Activated T-cell treated with anti-CD3 and anti-CD28 coated beads, Interleukin-2, amount 50 U/mL, for 72 hours (primary cell): ENCODE results near the gene FKBP8. TPM values are rescaled to one million over a fixed set of nuclear protein-coding genes. Genes with fewer than 3 reads are reported as not detected.

Experiments
- ATAC-seq, 2 donors: fragments of 150-1000 bp; cut with Tn5 transposase; replicated peaks in 1 of 2; 2 replicates each; pipeline ENCODE4 v1.10.0; 2021; ENCODE audit warnings: moderate library complexity in 2 of 2, mild to moderate bottlenecking in 1 of 2
- DNase-seq, 2 donors: peaks; one replicate each; pipeline ENCODE4 v3.0.0; 2021 to 2022; ENCODE audit warnings: mixed read lengths in 1 of 2
- H3K27ac Mint-ChIP-seq: one replicate; pipeline ENCODE4 v1.8.0; 2022; ENCODE audit warnings: mild to moderate bottlenecking, moderate library complexity, mixed read lengths
- H3K27me3 Mint-ChIP-seq: one replicate; pipeline ENCODE4 v1.8.0; 2022; ENCODE audit warnings: low read depth, mixed read lengths
- H3K36me3 Mint-ChIP-seq, 2 donors: one replicate each; pipeline ENCODE4 v1.8.0; 2022; ENCODE audit warnings: mixed read lengths in 2 of 2, mild to moderate bottlenecking in 1 of 2; ENCODE audit not compliant: insufficient read depth in 2 of 2
- H3K4me1 Mint-ChIP-seq: one replicate; pipeline ENCODE4 v1.8.0; 2022; ENCODE audit warnings: low read depth, mixed read lengths
- H3K4me3 Mint-ChIP-seq, 2 donors: one replicate each; pipeline ENCODE4 v1.8.0; 2022; ENCODE audit warnings: mild to moderate bottlenecking in 2 of 2, mixed read lengths in 2 of 2, moderate library complexity in 2 of 2
- H3K9me3 Mint-ChIP-seq, 2 donors: one replicate each; pipeline ENCODE4 v1.8.0; 2022; ENCODE audit warnings: mixed read lengths in 2 of 2
- total RNA-seq, 2 donors: library from RNA; stranded (reverse); gene quantifications; one replicate each; pipeline ENCODE4 v1.2.3, GENCODE V29; 2022

FKBP8 gene
- total RNA-seq, 2 donors from 2014 or later: 223 to 239 TPM

- no peaks in the 10 kb centered on the region for H3K36me3 Mint-ChIP-seq
- ATAC-seq: no peak
- no peak for DNase-seq
- peaks cover 46% of the 10 kb centered on the region for H3K4me1 Mint-ChIP-seq
- no peaks in the 10 kb centered on the region for H3K9me3 Mint-ChIP-seq
- H3K27me3 Mint-ChIP-seq: no peaks in the 10 kb centered on the region
- no peak overlapping the region for H3K27ac Mint-ChIP-seq
- H3K4me3 Mint-ChIP-seq: no peak overlapping the region
Observed at GRCh38 chr19:18489627-18490184, 53.7 kb downstream of the FKBP8 start.

GRCh38 chr19:18488838-18489626 lies 54.3 kb downstream of the FKBP8 start:
- peaks cover 46% of the 10 kb centered on the region for H3K4me1 Mint-ChIP-seq
- no peak for DNase-seq

GRCh38 chr19:18488403-18488723 lies 55.0 kb downstream of the FKBP8 start:
- H3K27me3 Mint-ChIP-seq: no peaks in the 10 kb centered on the region
- ATAC-seq: peak in 1 of 2 donors; percentile 28
- no peaks in the 10 kb centered on the region for H3K36me3 Mint-ChIP-seq
- H3K4me1 Mint-ChIP-seq: peaks cover 43% of the 10 kb centered on the region
- no peak for DNase-seq
- no peak overlapping the region for H3K27ac Mint-ChIP-seq
- no peaks in the 10 kb centered on the region for H3K9me3 Mint-ChIP-seq
- no peak overlapping the region for H3K4me3 Mint-ChIP-seq

More at GRCh38 chr19:18488838-18489626, 54.3 kb downstream of the FKBP8 start:
- H3K27me3 Mint-ChIP-seq: no peaks in the 10 kb centered on the region
- no peak overlapping the region for H3K27ac Mint-ChIP-seq
- no peaks in the 10 kb centered on the region for H3K36me3 Mint-ChIP-seq
- no peaks in the 10 kb centered on the region for H3K9me3 Mint-ChIP-seq
- no peak for ATAC-seq
- H3K4me3 Mint-ChIP-seq: no peak overlapping the region

- Mint-ChIP-seq H3K27me3 (no peaks in the 10 kb centered on the region), H3K4me3 (no peak overlapping the region), H3K4me1 (peaks cover 47% of the 10 kb centered on the region), H3K27ac (no peak overlapping the region), H3K36me3 (no peaks in the 10 kb centered on the region), H3K9me3 (no peaks in the 10 kb centered on the region)
- ATAC-seq (no peak), DNase-seq (no peak)
Observed at GRCh38 chr19:18487576-18488402, 55.6 kb downstream of the FKBP8 start.

GRCh38 chr19:18486746-18487145 lies 56.6 kb downstream of the FKBP8 start:
- Mint-ChIP-seq H3K36me3 (no peaks in the 10 kb centered on the region), H3K27me3 (no peaks in the 10 kb centered on the region), H3K27ac (peak overlapping the region; percentile 14), H3K4me1 (peaks cover 58% of the 10 kb centered on the region), H3K9me3 (no peaks in the 10 kb centered on the region), H3K4me3 (peak overlapping the region; percentile 62 to 68)
- ATAC-seq (peak in 1 of 2 donors; percentile 2), DNase-seq (no peak)

- Mint-ChIP-seq H3K9me3 (no peaks in the 10 kb centered on the region), H3K27me3 (no peaks in the 10 kb centered on the region), H3K4me3 (peak overlapping the region in 1 of 2 donors; percentile 36), H3K27ac (peak overlapping the region; percentile 20), H3K4me1 (peaks cover 74% of the 10 kb centered on the region), H3K36me3 (no peaks in the 10 kb centered on the region)
- DNase-seq (no peak), ATAC-seq (no peak)
Observed at GRCh38 chr19:18484992-18485391, 58.4 kb downstream of the FKBP8 start.

- ATAC-seq (no peak), DNase-seq (no peak)
- Mint-ChIP-seq H3K9me3 (no peaks in the 10 kb centered on the region), H3K27ac (peak overlapping the region; percentile 80), H3K4me3 (peak overlapping the region; percentile 34 to 67), H3K4me1 (peaks cover 88% of the 10 kb centered on the region), H3K36me3 (no peaks in the 10 kb centered on the region), H3K27me3 (no peaks in the 10 kb centered on the region)
Observed at GRCh38 chr19:18483119-18483890, 60.1 kb downstream of the FKBP8 start.

Other genes with a start within 250 kb of the FKBP8 start
- 100 to 1,000 TPM; 178 to 250 TPM for gene LSM4, start 220.5 kb downstream of the FKBP8 start, total RNA-seq
- gene PGPEP1, start 203.0 kb downstream of the FKBP8 start, total RNA-seq: 10 to 100 TPM; 55.5 to 58.0 TPM
- gene GDF15, start 157.4 kb downstream of the FKBP8 start, total RNA-seq: under 1 TPM in 1 of 2 donors, not detected in 1; 0.60 TPM
- not detected for gene LRRC25, start 146.0 kb downstream of the FKBP8 start, total RNA-seq
- 10 to 100 TPM; 46.8 to 48.1 TPM for gene SSBP4, start 124.2 kb downstream of the FKBP8 start, total RNA-seq
- 10 to 100 TPM; 20.5 to 24.8 TPM for gene ISYNA1, start 105.4 kb downstream of the FKBP8 start, total RNA-seq
- gene ELL, start 21.5 kb downstream of the FKBP8 start, total RNA-seq: 10 to 100 TPM; 25.9 to 32.3 TPM
- gene KXD1, start 14.3 kb upstream of the FKBP8 start, total RNA-seq: 100 to 1,000 TPM; 127 to 139 TPM
- gene UBA52, start 28.3 kb upstream of the FKBP8 start, total RNA-seq: 1,000 to 10,000 TPM; 1,602 TPM
- gene REX1BD, start 45.2 kb upstream of the FKBP8 start, total RNA-seq: 10 to 100 TPM; 46.2 to 59.5 TPM
- not detected for gene CRLF1, start 63.2 kb upstream of the FKBP8 start, total RNA-seq
- gene TMEM59L, start 69.3 kb upstream of the FKBP8 start, total RNA-seq: 1 to 10 TPM in 1 of 2 donors, under 1 TPM in 1; 0.49 to 2.0 TPM
- 10 to 100 TPM; 10.1 to 11.1 TPM for gene KLHL26, start 93.5 kb upstream of the FKBP8 start, total RNA-seq
- 1 to 10 TPM; 7.1 to 7.3 TPM for gene CRTC1, start 140.1 kb upstream of the FKBP8 start, total RNA-seq
- gene COMP, start 247.7 kb upstream of the FKBP8 start, total RNA-seq: not detected